ENCODE data around the gene EREG.

DNA sequence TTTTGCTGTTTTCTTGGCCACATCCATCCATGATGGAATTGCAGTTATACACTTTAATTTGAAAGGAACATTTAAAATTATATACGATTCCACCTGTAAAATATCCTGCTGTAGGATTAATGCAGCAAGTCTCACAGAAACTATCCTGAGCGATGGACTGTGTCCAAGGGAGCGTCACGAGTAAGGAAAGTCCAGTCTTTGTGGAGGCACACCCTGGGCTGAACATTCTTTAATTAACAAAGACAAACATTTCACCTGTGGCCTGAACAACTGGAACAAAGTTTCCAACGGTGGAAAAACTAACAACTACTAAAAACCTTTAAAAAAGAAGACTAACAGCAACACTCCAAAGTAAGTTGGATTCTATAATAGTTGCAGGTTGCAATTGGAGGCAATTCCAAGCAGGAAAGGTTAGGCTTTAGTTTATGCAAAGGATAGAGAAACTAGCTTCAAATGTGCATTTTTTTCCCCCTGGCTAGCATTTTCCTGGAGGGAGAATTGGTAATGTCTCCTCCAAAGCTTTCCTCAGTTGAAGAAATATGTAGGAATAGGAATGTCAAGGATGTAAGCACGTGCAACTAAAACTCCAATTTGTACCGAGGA, 11.0 kb downstream of the EREG start:
- TF ChIP-seq SNAI2 (CRISPR knock-in tag; IDR thresholded peaks at IDR 0.05) (no peak), TOX (CRISPR knock-in tag; IDR thresholded peaks at IDR 0.05; ENCODE audit: borderline replicate concordance) (no peak), ZFP3 (CRISPR knock-in tag; IDR thresholded peaks at IDR 0.05) (no peak), RARB (CRISPR knock-in tag; IDR thresholded peaks at IDR 0.05) (no peak), ZC3H10 (CRISPR knock-in tag; IDR thresholded peaks at IDR 0.05) (no peak), OSR1 (CRISPR knock-in tag; IDR thresholded peaks at IDR 0.05) (no peak)
- TF ChIP-seq, protein P1, sequence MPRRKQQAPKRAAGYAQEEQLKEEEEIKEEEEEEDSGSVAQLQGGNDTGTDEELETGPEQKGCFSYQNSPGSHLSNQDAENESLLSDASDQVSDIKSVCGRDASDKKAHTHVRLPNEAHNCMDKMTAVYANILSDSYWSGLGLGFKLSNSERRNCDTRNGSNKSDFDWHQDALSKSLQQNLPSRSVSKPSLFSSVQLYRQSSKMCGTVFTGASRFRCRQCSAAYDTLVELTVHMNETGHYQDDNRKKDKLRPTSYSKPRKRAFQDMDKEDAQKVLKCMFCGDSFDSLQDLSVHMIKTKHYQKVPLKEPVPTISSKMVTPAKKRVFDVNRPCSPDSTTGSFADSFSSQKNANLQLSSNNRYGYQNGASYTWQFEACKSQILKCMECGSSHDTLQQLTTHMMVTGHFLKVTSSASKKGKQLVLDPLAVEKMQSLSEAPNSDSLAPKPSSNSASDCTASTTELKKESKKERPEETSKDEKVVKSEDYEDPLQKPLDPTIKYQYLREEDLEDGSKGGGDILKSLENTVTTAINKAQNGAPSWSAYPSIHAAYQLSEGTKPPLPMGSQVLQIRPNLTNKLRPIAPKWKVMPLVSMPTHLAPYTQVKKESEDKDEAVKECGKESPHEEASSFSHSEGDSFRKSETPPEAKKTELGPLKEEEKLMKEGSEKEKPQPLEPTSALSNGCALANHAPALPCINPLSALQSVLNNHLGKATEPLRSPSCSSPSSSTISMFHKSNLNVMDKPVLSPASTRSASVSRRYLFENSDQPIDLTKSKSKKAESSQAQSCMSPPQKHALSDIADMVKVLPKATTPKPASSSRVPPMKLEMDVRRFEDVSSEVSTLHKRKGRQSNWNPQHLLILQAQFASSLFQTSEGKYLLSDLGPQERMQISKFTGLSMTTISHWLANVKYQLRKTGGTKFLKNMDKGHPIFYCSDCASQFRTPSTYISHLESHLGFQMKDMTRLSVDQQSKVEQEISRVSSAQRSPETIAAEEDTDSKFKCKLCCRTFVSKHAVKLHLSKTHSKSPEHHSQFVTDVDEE (CRISPR knock-in tag; IDR thresholded peaks at IDR 0.05), result no peak
- TF ChIP-seq, protein P2, sequence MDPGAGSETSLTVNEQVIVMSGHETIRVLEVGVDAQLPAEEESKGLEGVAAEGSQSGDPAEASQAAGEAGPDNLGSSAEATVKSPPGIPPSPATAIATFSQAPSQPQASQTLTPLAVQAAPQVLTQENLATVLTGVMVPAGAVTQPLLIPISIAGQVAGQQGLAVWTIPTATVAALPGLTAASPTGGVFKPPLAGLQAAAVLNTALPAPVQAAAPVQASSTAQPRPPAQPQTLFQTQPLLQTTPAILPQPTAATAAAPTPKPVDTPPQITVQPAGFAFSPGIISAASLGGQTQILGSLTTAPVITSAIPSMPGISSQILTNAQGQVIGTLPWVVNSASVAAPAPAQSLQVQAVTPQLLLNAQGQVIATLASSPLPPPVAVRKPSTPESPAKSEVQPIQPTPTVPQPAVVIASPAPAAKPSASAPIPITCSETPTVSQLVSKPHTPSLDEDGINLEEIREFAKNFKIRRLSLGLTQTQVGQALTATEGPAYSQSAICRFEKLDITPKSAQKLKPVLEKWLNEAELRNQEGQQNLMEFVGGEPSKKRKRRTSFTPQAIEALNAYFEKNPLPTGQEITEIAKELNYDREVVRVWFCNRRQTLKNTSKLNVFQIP (CRISPR knock-in tag; IDR thresholded peaks at IDR 0.05; ENCODE audit: borderline replicate concordance, low read depth), result no peak
- TF ChIP-seq, protein P3, sequence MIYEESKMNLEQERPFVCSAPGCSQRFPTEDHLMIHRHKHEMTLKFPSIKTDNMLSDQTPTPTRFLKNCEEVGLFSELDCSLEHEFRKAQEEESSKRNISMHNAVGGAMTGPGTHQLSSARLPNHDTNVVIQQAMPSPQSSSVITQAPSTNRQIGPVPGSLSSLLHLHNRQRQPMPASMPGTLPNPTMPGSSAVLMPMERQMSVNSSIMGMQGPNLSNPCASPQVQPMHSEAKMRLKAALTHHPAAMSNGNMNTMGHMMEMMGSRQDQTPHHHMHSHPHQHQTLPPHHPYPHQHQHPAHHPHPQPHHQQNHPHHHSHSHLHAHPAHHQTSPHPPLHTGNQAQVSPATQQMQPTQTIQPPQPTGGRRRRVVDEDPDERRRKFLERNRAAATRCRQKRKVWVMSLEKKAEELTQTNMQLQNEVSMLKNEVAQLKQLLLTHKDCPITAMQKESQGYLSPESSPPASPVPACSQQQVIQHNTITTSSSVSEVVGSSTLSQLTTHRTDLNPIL (CRISPR knock-in tag; IDR thresholded peaks at IDR 0.05; ENCODE audit: low read depth), result no peak

All from SK-N-SH treated with all-trans-retinoic acid at 6 μM for 48 hours (cell line).